HG03025 (cell line): ENCODE measurements around the gene CATSPERZ.

Experiments used
- ATAC-seq: cut with Tn5 transposase; IDR thresholded peaks from one replicate; pipeline ENCODE4 v1.9.1; 2021; ENCODE audit warnings: mild to moderate bottlenecking, moderate library complexity; ENCODE audit not compliant: unreplicated experiment, low FRiP score

Gene CATSPERZ, protein sequence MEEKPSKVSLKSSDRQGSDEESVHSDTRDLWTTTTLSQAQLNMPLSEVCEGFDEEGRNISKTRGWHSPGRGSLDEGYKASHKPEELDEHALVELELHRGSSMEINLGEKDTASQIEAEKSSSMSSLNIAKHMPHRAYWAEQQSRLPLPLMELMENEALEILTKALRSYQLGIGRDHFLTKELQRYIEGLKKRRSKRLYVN

GRCh38 chr11:64299847-64300648 lies at the start of gene CATSPERZ:
TSS of gene CATSPERZ (plus strand) at chr11:64300358. CDS start at chr11:64300411, 53 bp downstream.
- ATAC-seq: no peak

DNA sequence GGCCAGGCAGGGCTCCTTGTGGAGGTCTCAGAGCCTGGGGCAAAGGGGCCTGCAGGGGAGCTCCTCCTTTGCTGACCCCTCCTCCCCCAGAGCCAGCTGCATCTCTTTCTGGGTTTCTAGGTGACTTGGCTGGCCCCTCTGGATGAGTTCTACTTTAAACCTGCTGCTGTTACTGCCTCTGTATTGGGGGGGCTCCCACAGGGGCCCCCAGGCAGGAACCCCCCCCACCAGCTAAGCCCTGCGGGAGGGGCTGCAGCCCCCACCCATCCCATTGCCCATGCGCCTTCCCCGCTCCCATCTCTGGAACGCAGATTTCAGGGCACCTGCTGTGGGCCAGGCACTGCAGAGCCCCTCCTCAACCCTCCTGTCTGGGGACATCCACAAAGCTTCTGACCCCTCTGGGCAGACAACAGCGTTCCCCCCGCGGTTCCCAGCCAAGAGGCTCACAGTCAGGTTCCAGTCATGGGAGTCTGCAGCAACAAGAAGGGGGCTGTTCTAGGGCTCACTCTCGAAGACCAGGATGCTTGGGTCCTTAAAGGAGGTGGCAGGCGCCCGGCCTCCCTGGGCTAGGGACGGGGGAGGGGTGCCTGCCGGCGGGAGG lies 49.6 kb upstream of the CATSPERZ start:
- no peak for ATAC-seq

GRCh38 chr11:64251016-64251752 lies 49.0 kb upstream of the CATSPERZ start, which contains the start of gene PLCB3:
TSS of gene PLCB3 (plus strand) at chr11:64251530. CDS start at chr11:64251650, 120 bp downstream.
- ATAC-seq: no peak

- no peak for ATAC-seq
Observed at GRCh38 chr11:64251753-64252002, 48.5 kb upstream of the CATSPERZ start.

DNA sequence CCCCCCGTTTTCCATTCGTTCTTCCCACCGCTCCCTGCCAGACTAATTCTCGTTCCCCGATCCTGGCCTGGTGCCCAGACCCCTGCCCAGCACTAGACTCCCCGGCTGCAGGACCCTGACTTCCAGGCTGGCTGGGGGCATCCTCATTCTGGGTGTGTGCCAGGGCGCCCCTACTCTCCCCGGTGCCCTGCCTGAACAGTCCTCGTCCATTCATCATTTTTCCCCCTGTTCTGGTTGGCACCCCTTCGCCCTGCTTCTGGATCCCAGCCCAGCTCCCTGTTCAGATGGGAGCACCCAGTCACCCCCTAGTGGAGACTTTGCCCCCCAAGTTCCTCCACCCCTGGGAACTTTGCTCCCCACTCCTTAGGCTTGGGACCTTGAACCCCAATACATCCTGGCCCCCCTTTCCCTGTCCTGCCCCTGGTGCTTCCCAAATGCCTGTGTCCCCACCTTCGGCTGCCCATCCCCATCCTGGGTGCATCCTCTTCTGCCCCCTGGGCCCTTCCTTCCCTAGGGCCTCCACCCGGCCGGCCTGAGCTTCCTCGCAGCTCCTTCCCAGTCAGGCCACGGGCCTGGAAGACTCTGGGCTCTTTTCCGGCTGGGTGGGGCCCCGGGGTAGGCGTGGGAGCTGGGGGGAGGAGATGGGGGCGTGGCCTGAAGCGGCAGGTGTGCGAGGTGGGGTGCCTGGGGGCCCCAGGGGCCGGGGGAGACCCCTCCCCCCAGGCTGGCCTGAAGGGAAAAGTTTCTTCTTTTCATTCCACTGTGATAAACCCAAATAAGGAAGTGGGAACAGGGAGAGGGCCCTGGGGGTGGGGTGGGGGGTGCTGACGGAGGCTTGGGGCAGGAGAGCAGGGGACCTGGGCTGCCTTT lies 47.9 kb upstream of the CATSPERZ start:
- no peak for ATAC-seq

DNA sequence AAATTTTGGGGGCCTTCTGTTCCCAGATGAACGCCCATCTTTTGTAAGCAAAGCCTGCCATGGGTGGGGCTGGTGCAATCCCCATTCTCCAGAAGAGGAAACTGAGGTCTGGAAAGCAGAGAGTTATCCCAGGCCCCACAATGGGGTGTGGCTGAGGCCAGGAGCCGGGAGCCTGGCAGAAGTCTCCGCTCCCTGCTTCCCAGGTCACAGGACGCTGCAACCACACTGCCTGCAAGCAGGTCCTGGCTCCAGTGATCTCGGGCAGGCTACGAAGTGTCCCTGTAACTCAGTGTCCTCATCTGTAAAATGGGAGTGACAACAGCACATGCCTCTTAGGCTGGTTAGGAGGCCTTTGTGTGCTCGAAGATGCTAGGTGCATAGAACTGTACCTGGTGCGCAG lies 47.1 kb upstream of the CATSPERZ start:
- ATAC-seq: no peak

DNA sequence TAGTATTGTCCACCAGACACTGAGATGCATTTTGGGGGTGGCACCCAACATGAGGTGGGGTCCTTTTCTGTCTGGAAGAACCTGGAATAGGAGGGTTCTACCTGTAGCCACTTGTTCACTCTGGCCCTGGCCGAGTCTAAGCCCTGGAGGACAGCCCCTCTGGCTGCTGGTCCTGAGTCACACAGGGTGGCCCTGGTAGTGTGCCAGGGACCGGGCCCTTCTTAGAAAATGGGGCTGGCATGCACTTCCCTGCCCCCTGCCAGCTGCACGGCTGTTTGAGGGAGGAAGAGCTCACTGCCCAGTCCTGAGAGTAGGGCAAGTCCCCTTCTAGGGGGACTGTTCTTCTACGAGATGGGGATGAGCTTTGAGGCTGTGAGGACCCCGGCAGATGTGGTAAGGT lies 46.7 kb upstream of the CATSPERZ start:
- no peak for ATAC-seq

DNA sequence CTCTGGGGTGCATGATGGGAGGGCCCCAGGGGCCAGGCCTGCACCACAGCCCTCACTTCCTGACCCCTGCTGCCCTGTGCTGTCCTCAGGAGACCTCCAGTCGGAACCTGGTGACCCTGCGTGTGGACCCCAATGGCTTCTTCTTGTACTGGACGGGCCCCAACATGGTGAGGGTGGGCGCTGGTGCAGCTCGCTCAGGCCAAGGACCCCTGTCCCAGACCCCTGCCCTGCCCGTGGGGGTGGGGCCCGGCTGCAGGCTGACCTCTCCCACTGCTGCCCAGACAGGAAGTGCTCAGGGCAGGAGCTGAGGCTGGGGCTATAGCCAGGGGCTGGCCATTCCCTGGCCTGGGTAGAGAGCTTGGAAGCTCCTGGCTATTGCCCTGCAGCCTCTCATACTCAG lies 45.8 kb upstream of the CATSPERZ start:
- ATAC-seq: no peak

DNA sequence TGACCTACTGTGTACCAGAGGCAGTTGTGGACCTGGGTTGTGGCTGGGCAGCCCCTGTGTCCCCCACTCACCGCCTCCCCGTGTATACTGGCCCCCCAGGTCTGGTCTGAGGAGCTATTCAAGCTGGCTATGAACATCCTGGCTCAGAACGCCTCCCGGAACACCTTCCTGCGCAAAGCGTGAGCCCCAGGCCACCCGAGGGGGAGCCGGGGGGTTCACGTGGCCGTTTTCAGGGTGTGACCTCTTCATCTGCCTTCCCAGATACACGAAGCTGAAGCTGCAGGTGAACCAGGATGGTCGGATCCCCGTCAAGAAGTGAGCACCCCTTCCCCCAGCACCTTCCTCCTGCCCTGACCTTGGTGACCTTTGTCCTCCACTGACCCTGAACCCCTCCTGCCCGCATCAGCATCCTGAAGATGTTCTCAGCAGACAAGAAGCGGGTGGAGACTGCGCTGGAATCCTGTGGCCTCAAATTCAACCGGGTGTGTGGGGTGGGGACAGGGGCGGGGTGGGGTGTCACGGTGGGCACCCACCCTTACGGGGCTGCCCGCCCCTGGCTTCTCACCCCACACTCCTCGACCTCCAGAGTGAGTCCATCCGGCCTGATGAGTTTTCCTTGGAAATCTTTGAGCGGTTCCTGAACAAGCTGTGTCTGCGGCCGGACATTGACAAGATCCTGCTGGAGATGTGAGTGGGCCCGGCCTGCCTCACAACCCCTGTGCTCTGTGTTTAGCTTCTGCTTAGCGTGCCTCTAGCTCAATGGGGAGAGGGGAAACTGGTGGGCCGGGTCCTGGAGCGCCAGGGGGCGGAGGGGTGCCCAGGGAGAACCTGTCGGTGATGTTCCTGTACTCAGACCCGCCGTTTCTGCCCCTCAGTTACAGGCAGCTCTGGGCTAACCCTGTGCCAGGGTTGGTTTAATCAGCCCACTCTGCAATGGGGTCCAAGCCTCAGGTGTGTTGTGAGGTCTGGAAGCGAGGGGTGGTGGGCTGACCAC lies 44.7 kb upstream of the CATSPERZ start:
- ATAC-seq: no peak

GRCh38 chr11:64256300-64256699 lies 43.9 kb upstream of the CATSPERZ start:
- no peak for ATAC-seq

GRCh38 chr11:64258356-64258755 lies 41.8 kb upstream of the CATSPERZ start:
- ATAC-seq: no peak

GRCh38 chr11:64258946-64259532 lies 41.1 kb upstream of the CATSPERZ start:
- ATAC-seq: no peak

DNA sequence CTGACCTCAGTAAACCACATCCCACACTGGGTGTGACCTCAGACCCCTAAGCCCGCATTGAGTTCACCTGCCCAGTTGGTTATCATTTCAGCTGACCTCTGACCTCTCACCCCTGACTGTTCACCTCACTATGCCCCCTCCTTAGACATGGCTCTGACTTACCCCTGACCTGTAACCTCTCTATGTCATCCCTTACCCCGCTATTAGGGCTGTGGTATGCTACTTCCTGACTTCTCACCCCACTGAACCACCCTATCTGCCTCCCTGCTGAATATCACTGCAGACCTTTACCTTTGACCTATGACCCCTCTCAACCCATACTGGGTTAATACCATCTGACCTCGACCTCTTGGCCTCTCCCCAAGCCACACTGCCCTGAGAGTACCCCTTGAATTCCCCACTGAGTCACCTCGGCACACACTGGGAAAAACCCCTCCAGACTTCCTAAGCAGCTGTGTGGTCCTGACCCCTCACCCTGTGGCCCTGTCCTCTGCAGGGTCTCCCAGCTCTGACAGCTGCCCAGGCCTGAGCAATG lies 40.6 kb upstream of the CATSPERZ start:
- no peak for ATAC-seq

- ATAC-seq: no peak
Observed at GRCh38 chr11:64260147-64260708, 39.9 kb upstream of the CATSPERZ start.

GRCh38 chr11:64261556-64262080 lies 38.5 kb upstream of the CATSPERZ start:
- no peak for ATAC-seq

- ATAC-seq: no peak
Observed at GRCh38 chr11:64262271-64263002, 37.7 kb upstream of the CATSPERZ start.
